Measurements from ENCODE around the gene SNX25.
A peak's percentile ranks its signal among the peaks of the same experiment; 100 is the strongest.

Gene SNX25

GRCh38 chr4:185209031-185209851, at the start of gene SNX25:
SNX25 (plus strand) TSS chr4:185209598; CDS start chr4:185209827, 229 bp downstream.
- Histone ChIP-seq H3K9me3 (ENCODE audit: control insufficient read depth, insufficient read depth, low read depth, low read length) (no peaks in the 10 kb centered on the region), H3K36me3 (ENCODE audit: control insufficient read depth in 2 of 2, insufficient read depth in 1 of 2, low read length in 2 of 2) (no peaks in the 10 kb centered on the region), H3K4me1 (ENCODE audit: control insufficient read depth, insufficient read depth, low read length) (peaks cover 5% of the 10 kb centered on the region; the same call in 1 of the 2 replicates), H3K27ac (ENCODE audit: extremely low read depth, low read depth, low read length) (peak within 1 kb of the TSS; percentile 84; the same call in 1 of the 2 replicates), H3K4me3 (ENCODE audit: low read depth, low read length) (peak within 1 kb of the TSS; percentile 74)
- ChIA-PET POLR2A (interaction anchor here (1.1 kb wide), 1 partner anchor 13 kb away, joined by 3 read pairs; no protein-coding TSS in a partner anchor), CTCF (interaction anchor here (0.7 kb wide), 3 partner anchors 10 to 93 kb away, joined by 3 to 5 read pairs (median 4); no protein-coding TSS in a partner anchor)
- no peak; the same call in 1 of the 2 replicates for TF ChIP-seq MEIS1 (CRISPR knock-in tag; IDR thresholded peaks at IDR 0.05; ENCODE audit: borderline replicate concordance)
- TF ChIP-seq KLF9 (tag by site-specific recombination; IDR thresholded peaks at IDR 0.05; ENCODE audit: low read depth), result peak; percentile 82
- TF ChIP-seq GLI2 (tag by site-specific recombination; IDR thresholded peaks at IDR 0.05; ENCODE audit: borderline replicate concordance, low read depth), result no peak
- peak; percentile 32; the same call in 1 of the 2 replicates for TF ChIP-seq ZNF391 (tag by site-specific recombination; IDR thresholded peaks at IDR 0.05; ENCODE audit: borderline replicate concordance, low read depth)
- TF ChIP-seq ZNF76 (tag by site-specific recombination; IDR thresholded peaks at IDR 0.05; ENCODE audit: borderline replicate concordance, low read depth), result peak; percentile 71; the same call in 1 of the 2 replicates
- TF ChIP-seq, protein P1, sequence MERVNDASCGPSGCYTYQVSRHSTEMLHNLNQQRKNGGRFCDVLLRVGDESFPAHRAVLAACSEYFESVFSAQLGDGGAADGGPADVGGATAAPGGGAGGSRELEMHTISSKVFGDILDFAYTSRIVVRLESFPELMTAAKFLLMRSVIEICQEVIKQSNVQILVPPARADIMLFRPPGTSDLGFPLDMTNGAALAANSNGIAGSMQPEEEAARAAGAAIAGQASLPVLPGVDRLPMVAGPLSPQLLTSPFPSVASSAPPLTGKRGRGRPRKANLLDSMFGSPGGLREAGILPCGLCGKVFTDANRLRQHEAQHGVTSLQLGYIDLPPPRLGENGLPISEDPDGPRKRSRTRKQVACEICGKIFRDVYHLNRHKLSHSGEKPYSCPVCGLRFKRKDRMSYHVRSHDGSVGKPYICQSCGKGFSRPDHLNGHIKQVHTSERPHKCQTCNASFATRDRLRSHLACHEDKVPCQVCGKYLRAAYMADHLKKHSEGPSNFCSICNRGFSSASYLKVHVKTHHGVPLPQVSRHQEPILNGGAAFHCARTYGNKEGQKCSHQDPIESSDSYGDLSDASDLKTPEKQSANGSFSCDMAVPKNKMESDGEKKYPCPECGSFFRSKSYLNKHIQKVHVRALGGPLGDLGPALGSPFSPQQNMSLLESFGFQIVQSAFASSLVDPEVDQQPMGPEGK (tag by site-specific recombination; IDR thresholded peaks at IDR 0.05), result no peak
- peak; percentile 84 for TF ChIP-seq ZNF692 (tag by site-specific recombination; IDR thresholded peaks at IDR 0.05)
- no peak for TF ChIP-seq ZSCAN23 (tag by site-specific recombination; IDR thresholded peaks at IDR 0.05)
- peak; percentile 87 for TF ChIP-seq PRDM1 (tag by site-specific recombination; IDR thresholded peaks at IDR 0.05)
- 0 out of 2 replicates have a peak, but pooled peaks have one; percentile 30 for TF ChIP-seq ZNF24 (tag by site-specific recombination; IDR thresholded peaks at IDR 0.05)
- TF ChIP-seq ZNF473 (tag by site-specific recombination; IDR thresholded peaks at IDR 0.05), result no peak
- TF ChIP-seq ZNF292 (tag by site-specific recombination; IDR thresholded peaks at IDR 0.05; ENCODE audit: borderline replicate concordance, low read depth), result no peak
- no peak for TF ChIP-seq ZBTB21 (tag by site-specific recombination; IDR thresholded peaks at IDR 0.05)
- no peak for TF ChIP-seq ZNF223 (tag by site-specific recombination; IDR thresholded peaks at IDR 0.05)
- TF ChIP-seq ZBTB48 (tag by site-specific recombination; IDR thresholded peaks at IDR 0.05), result peak; percentile 39; the same call in 1 of the 2 replicates
- TF ChIP-seq ZEB2 (tag by site-specific recombination; IDR thresholded peaks at IDR 0.05), result peak; percentile 76; the same call in 1 of the 2 replicates
- TF ChIP-seq ZNF548 (tag by site-specific recombination; IDR thresholded peaks at IDR 0.05), result no peak
- 0 out of 2 replicates have a peak, but pooled peaks have one; percentile 49 for TF ChIP-seq ZIC2 (tag by site-specific recombination; IDR thresholded peaks at IDR 0.05)
- TF ChIP-seq GLI4 (tag by site-specific recombination; IDR thresholded peaks at IDR 0.05), result no peak
- TF ChIP-seq KLF7 (tag by site-specific recombination; IDR thresholded peaks at IDR 0.05; ENCODE audit: borderline replicate concordance), result 0 out of 2 replicates have a peak, but pooled peaks have one; percentile 30
- TF ChIP-seq, protein P2, sequence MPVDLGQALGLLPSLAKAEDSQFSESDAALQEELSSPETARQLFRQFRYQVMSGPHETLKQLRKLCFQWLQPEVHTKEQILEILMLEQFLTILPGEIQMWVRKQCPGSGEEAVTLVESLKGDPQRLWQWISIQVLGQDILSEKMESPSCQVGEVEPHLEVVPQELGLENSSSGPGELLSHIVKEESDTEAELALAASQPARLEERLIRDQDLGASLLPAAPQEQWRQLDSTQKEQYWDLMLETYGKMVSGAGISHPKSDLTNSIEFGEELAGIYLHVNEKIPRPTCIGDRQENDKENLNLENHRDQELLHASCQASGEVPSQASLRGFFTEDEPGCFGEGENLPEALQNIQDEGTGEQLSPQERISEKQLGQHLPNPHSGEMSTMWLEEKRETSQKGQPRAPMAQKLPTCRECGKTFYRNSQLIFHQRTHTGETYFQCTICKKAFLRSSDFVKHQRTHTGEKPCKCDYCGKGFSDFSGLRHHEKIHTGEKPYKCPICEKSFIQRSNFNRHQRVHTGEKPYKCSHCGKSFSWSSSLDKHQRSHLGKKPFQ (tag by site-specific recombination; IDR thresholded peaks at IDR 0.05), result peak; percentile 61
- no peak for TF ChIP-seq ZNF544 (tag by site-specific recombination; IDR thresholded peaks at IDR 0.05)
- TF ChIP-seq KLF17 (tag by site-specific recombination; IDR thresholded peaks at IDR 0.05), result 0 out of 2 replicates have a peak, but pooled peaks have one; percentile 34
- peak; percentile 52 for TF ChIP-seq SP3 (tag by site-specific recombination; IDR thresholded peaks at IDR 0.05)
- no peak for TF ChIP-seq HOXD13 (CRISPR knock-in tag; IDR thresholded peaks at IDR 0.05; ENCODE audit: borderline replicate concordance)
- peak; percentile 53 for TF ChIP-seq ZBTB8A (tag by site-specific recombination; IDR thresholded peaks at IDR 0.05)
- TF ChIP-seq ZNF133 (tag by site-specific recombination; IDR thresholded peaks at IDR 0.05), result no peak
- TF ChIP-seq ZNF311 (tag by site-specific recombination; IDR thresholded peaks at IDR 0.05; ENCODE audit: borderline replicate concordance), result no peak
- 0 out of 2 replicates have a peak, but pooled peaks have one; percentile 53 for TF ChIP-seq IKZF3 (tag by site-specific recombination; IDR thresholded peaks at IDR 0.05)
- TF ChIP-seq ZBTB20 (tag by site-specific recombination; IDR thresholded peaks at IDR 0.05), result peak; percentile 65; the same call in 1 of the 2 replicates
- no peak for TF ChIP-seq ZNF423 (tag by site-specific recombination; IDR thresholded peaks at IDR 0.05)
- peak; percentile 91 for TF ChIP-seq SCRT2 (tag by site-specific recombination; IDR thresholded peaks at IDR 0.05)
- TF ChIP-seq ZNF514 (tag by site-specific recombination; IDR thresholded peaks at IDR 0.05), result no peak
